HG03039 (cell line): ENCODE measurements around the gene ART5.

ENCODE experiments used
- ATAC-seq: cut with Tn5 transposase; IDR thresholded peaks from one replicate; pipeline ENCODE4 v1.9.1; 2021; ENCODE audit warnings: mild to moderate bottlenecking, moderate library complexity; ENCODE audit not compliant: unreplicated experiment

Gene ART5

GRCh38 chr11:3641701-3642070 lies at the start of gene ART5:
Gene ART5, minus strand, starts transcription at chr11:3641992. Its CDS starts 130 bp downstream, at chr11:3641862.
- ATAC-seq, result no peak

GRCh38 chr11:3686751-3687150 lies 45.0 kb upstream of the ART5 start:
- no peak for ATAC-seq

- ATAC-seq, result no peak
Observed at GRCh38 chr11:3685923-3686322, 44.1 kb upstream of the ART5 start.

GRCh38 chr11:3684819-3685172 lies 43.0 kb upstream of the ART5 start:
- no peak for ATAC-seq

- no peak for ATAC-seq
Observed at GRCh38 chr11:3684129-3684818, 42.5 kb upstream of the ART5 start.

GRCh38 chr11:3683039-3683438 lies 41.2 kb upstream of the ART5 start:
- ATAC-seq, result no peak

- no peak for ATAC-seq
Observed at GRCh38 chr11:3679077-3679476, 37.3 kb upstream of the ART5 start.

- ATAC-seq, result no peak
Observed at GRCh38 chr11:3675971-3676370, 34.2 kb upstream of the ART5 start.

- no peak for ATAC-seq
Observed at GRCh38 chr11:3674189-3674588, 32.4 kb upstream of the ART5 start.

GRCh38 chr11:3671334-3672254 lies 29.8 kb upstream of the ART5 start, which contains the start of gene CHRNA10:
Gene CHRNA10, minus strand, starts transcription at chr11:3671384. Its CDS starts 72 bp downstream, at chr11:3671312.
- ATAC-seq, result no peak

- ATAC-seq, result no peak
Observed at GRCh38 chr11:3669742-3670183, 28.0 kb upstream of the ART5 start.

GRCh38 chr11:3669128-3669527 lies 27.3 kb upstream of the ART5 start:
- no peak for ATAC-seq

GRCh38 chr11:3667149-3668035 lies 25.6 kb upstream of the ART5 start:
- ATAC-seq, result no peak

- no peak for ATAC-seq
Observed at GRCh38 chr11:3666023-3666530, 24.3 kb upstream of the ART5 start.

- no peak for ATAC-seq
Observed at GRCh38 chr11:3665336-3666022, 23.7 kb upstream of the ART5 start.

GRCh38 chr11:3664032-3664630 lies 22.3 kb upstream of the ART5 start:
- no peak for ATAC-seq

GRCh38 chr11:3662856-3663255 lies 21.1 kb upstream of the ART5 start:
- no peak for ATAC-seq

GRCh38 chr11:3660960-3661359 lies 19.2 kb upstream of the ART5 start:
- no peak for ATAC-seq

- no peak for ATAC-seq
Observed at GRCh38 chr11:3659595-3660515, 18.1 kb upstream of the ART5 start.
